Muscle of leg (tissue), 16 donors: ENCODE measurements around the gene HLA-A. TPM values are rescaled to one million over a fixed set of nuclear protein-coding genes. Genes with fewer than 3 reads are reported as not detected.

Experiments
- DNase-seq: peaks from one replicate; pipeline ENCODE4 v3.0.0; 2013
- H3K27ac ChIP-seq: one replicate; pipeline ENCODE4 v1.5.1; 2013; ENCODE audit warnings: mild to moderate bottlenecking, low read length, control low read depth
- H3K27me3 ChIP-seq: one replicate; pipeline ENCODE4 v1.6.1; 2013; ENCODE audit warnings: low read length; ENCODE audit not compliant: control insufficient read depth, insufficient read depth
- H3K36me3 ChIP-seq: one replicate; pipeline ENCODE4 v1.6.1; 2013; ENCODE audit warnings: low read length; ENCODE audit not compliant: control insufficient read depth, insufficient read depth
- H3K4me1 ChIP-seq: one replicate; pipeline ENCODE4 v1.6.1; 2013; ENCODE audit warnings: low read length; ENCODE audit not compliant: control insufficient read depth, insufficient read depth
- H3K4me3 ChIP-seq: one replicate; pipeline ENCODE4 v1.5.1; 2013; ENCODE audit warnings: low read length, control low read depth
- H3K9me3 ChIP-seq: replicated peaks from 2 replicates; pipeline ENCODE4 v1.6.1; 2013; ENCODE audit warnings: low read depth, low read length; ENCODE audit not compliant: control insufficient read depth
- WGBS: methylation state at CpG from one replicate; pipeline ENCODE4 v1.1.5; 2013; ENCODE audit warnings: missing lambda C conversion rate; ENCODE audit not compliant: insufficient coverage; 5-methylcytosine and 5-hydroxymethylcytosine counted together
- long read RNA-seq, 11 donors: transcript quantifications; one replicate each; lab custom pipeline, GENCODE V29; 2026
- polyA plus RNA-seq, 8 donors: library from polyadenylated mRNA; unstranded; fragments of 120-200 nt; gene quantifications; one replicate each; pipeline versions ENCODE4 v1.2.1 to v1.2.3, GENCODE V29; 2013; ENCODE audit warnings: inconsistent platforms in 1 of 8, low replicate concordance in 1 of 8; ENCODE audit not compliant: insufficient read length in 8 of 8, insufficient read depth in 1 of 8
- total RNA-seq: library from RNA; stranded (reverse); fragments of 120-200 nt; gene quantifications from one replicate; pipeline ENCODE4 v1.2.4, GENCODE V29; 2013

HLA-A gene
- total RNA-seq (104 TPM), polyA plus RNA-seq (100 to 1,000 TPM in 5 of 8 donors, 10 to 100 TPM in 3; 55.7 to 138 (median 111) TPM)
- long read RNA-seq, donor 1, transcript HLA-A-203 (8 exons, 1,611 nt), result major isoform, 8 of 8 reads
- long read RNA-seq, donor 1, partial matches to known transcripts, result 0 of 8 reads
- long read RNA-seq, donor 1, other reads (novel, unspliced or antisense), result 0 of 8 reads
- long read RNA-seq, donor 2, transcript HLA-A-203 (8 exons, 1,611 nt), result major isoform, 9 of 9 reads
- long read RNA-seq, donor 2, partial matches to known transcripts, result 0 of 9 reads
- long read RNA-seq, donor 2, other reads (novel, unspliced or antisense), result 0 of 9 reads
- long read RNA-seq, donor 3, transcript HLA-A-203 (8 exons, 1,611 nt), result major isoform, 14 of 18 reads
- long read RNA-seq, donor 3, partial matches to known transcripts, result 0 of 18 reads
- long read RNA-seq, donor 3, other reads (novel, unspliced or antisense), result 0 of 18 reads
- long read RNA-seq, donor 4, transcript HLA-A-203 (8 exons, 1,611 nt), result major isoform, 27 of 33 reads
- long read RNA-seq, donor 4, partial matches to known transcripts, result 6 of 33 reads
- long read RNA-seq, donor 4, other reads (novel, unspliced or antisense), result 0 of 33 reads
- long read RNA-seq, donor 5, transcript HLA-A-203 (8 exons, 1,611 nt), result major isoform, 121 of 172 reads
- long read RNA-seq, donor 5, partial matches to known transcripts, result 27 of 172 reads
- long read RNA-seq, donor 5, other reads (novel, unspliced or antisense), result 24 of 172 reads
- long read RNA-seq, donor 6, transcript HLA-A-203 (8 exons, 1,611 nt), result major isoform, 58 of 93 reads
- long read RNA-seq, donor 6, partial matches to known transcripts, result 29 of 93 reads
- long read RNA-seq, donor 6, other reads (novel, unspliced or antisense), result 6 of 93 reads
- long read RNA-seq, donor 7, transcript HLA-A-203 (8 exons, 1,611 nt), result major isoform, 55 of 87 reads
- long read RNA-seq, donor 7, partial matches to known transcripts, result 26 of 87 reads
- long read RNA-seq, donor 7, other reads (novel, unspliced or antisense), result 6 of 87 reads
- long read RNA-seq, donor 8, transcript HLA-A-203 (8 exons, 1,611 nt), result major isoform, 20 of 100 reads
- long read RNA-seq, donor 8, partial matches to known transcripts, result 80 of 100 reads
- long read RNA-seq, donor 8, other reads (novel, unspliced or antisense), result 0 of 100 reads
- long read RNA-seq, donor 9, transcript HLA-A-203 (8 exons, 1,611 nt), result major isoform, 14 of 20 reads
- long read RNA-seq, donor 9, partial matches to known transcripts, result 6 of 20 reads
- long read RNA-seq, donor 9, other reads (novel, unspliced or antisense), result 0 of 20 reads
- long read RNA-seq, donor 10, transcript HLA-A-203 (8 exons, 1,611 nt), result major isoform, 41 of 96 reads
- long read RNA-seq, donor 10, partial matches to known transcripts, result 55 of 96 reads
- long read RNA-seq, donor 10, other reads (novel, unspliced or antisense), result 0 of 96 reads
- long read RNA-seq, donor 11, transcript HLA-A-203 (8 exons, 1,611 nt), result major isoform, 8 of 25 reads
- long read RNA-seq, donor 11, partial matches to known transcripts, result 15 of 25 reads
- long read RNA-seq, donor 11, other reads (novel, unspliced or antisense), result 0 of 25 reads

DNA sequence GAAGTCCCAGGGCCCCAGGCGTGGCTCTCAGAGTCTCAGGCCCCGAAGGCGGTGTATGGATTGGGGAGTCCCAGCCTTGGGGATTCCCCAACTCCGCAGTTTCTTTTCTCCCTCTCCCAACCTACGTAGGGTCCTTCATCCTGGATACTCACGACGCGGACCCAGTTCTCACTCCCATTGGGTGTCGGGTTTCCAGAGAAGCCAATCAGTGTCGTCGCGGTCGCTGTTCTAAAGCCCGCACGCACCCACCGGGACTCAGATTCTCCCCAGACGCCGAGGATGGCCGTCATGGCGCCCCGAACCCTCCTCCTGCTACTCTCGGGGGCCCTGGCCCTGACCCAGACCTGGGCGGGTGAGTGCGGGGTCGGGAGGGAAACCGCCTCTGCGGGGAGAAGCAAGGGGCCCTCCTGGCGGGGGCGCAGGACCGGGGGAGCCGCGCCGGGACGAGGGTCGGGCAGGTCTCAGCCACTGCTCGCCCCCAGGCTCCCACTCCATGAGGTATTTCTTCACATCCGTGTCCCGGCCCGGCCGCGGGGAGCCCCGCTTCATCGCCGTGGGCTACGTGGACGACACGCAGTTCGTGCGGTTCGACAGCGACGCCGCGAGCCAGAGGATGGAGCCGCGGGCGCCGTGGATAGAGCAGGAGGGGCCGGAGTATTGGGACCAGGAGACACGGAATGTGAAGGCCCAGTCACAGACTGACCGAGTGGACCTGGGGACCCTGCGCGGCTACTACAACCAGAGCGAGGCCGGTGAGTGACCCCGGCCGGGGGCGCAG is at the start of gene HLA-A:
Gene HLA-A (plus strand): TSS at position 258 of the 778 bp plus-strand sequence. CDS start 22 bp downstream, at position 280.
- 1% methylated on average over 42 of the region's 68 CpGs for WGBS
- H3K4me3 ChIP-seq, result peak within 1 kb of the TSS; percentile 59
- H3K4me1 ChIP-seq, result peaks cover 11% of the 10 kb centered on the region
- peaks cover 8% of the 10 kb centered on the region for H3K36me3 ChIP-seq
- no peaks in the 10 kb centered on the region for H3K9me3 ChIP-seq
- no peaks in the 10 kb centered on the region for H3K27me3 ChIP-seq
- DNase-seq, result peak; percentile 98
- H3K27ac ChIP-seq, result peak within 1 kb of the TSS; percentile 79

DNA sequence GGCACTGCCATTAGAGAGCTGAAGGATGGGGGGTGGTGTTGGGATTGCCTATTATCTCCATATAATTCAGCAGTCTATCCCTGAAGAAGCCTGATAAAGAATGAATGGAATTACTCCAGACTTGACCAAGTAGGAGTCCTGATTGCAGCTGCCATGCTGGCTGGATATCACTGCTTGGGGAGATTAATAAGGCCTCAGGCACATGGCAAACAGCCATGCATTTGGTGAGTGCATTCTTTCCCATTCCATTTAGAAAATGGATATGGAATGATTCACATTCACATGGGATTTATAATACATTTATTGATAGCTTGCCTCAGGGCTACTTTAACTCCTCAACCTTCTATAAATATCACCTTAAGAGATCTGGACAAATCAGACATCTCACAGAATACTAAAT is 49.6 kb upstream of the HLA-A start:
- Histone ChIP-seq H3K36me3 (no peaks in the 10 kb centered on the region), H3K4me3 (no peak overlapping the region)

DNA sequence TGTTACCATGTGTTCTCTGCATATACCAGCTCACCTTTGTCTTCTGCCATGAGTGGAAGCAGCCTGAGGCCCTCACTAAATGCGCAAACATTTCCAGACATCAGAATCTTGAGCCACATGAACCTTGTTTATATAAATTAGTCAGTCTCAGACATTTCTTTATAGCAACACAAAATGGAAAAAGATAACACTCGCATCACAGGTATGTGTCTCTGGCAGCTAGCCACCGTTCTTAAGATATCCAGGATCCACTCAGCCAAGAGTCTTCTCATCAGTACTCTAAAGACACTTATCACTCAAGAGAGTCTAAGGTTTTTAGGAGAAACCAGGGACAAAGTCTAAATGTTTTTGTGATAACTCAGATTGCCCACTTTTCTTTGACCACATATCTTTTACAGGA is 43.1 kb upstream of the HLA-A start:
- Histone ChIP-seq H3K4me1 (no peaks in the 10 kb centered on the region), H3K9me3 (no peaks in the 10 kb centered on the region), H3K4me3 (no peak overlapping the region), H3K27me3 (no peaks in the 10 kb centered on the region), H3K36me3 (no peaks in the 10 kb centered on the region), H3K27ac (no peak overlapping the region)
- whole genome bisulfite sequencing, result no CpG with 5 or more reads among the region's 3 CpGs
- DNase-seq, result no peak

More for the DNA sequence above, 49.6 kb upstream of the HLA-A start:
- DNase-seq, result no peak
- no peak overlapping the region for H3K27ac ChIP-seq
- H3K4me1 ChIP-seq, result no peaks in the 10 kb centered on the region
- H3K27me3 ChIP-seq, result peaks cover 15% of the 10 kb centered on the region
- no peaks in the 10 kb centered on the region for H3K9me3 ChIP-seq

DNA sequence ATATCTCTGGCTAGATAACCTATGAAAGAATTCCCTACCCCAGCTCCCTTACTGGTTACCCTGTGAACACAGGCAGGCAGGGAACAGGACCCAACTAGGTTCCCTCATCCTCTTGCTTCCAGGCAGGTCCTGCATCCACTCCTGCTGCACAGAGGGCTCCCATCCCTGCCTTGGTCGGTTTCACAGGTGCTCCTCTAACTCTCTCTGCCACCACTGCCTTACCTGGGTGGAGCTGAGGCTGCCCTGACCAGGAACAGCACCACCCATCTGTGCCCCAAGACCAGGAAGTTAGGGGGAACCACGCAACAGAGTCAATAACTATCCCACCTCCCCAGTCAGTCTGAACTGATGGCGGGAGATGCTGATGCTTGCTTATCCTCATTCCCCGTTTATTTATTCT is 37.0 kb upstream of the HLA-A start:
- no peak for DNase-seq
- no peaks in the 10 kb centered on the region for H3K9me3 ChIP-seq
- H3K4me3 ChIP-seq, result no peak overlapping the region
- H3K27me3 ChIP-seq, result peaks cover 2% of the 10 kb centered on the region
- WGBS, result 78% methylated on average over 3 of the region's 4 CpGs
- no peaks in the 10 kb centered on the region for H3K36me3 ChIP-seq
- no peak overlapping the region for H3K27ac ChIP-seq
- no peaks in the 10 kb centered on the region for H3K4me1 ChIP-seq

DNA sequence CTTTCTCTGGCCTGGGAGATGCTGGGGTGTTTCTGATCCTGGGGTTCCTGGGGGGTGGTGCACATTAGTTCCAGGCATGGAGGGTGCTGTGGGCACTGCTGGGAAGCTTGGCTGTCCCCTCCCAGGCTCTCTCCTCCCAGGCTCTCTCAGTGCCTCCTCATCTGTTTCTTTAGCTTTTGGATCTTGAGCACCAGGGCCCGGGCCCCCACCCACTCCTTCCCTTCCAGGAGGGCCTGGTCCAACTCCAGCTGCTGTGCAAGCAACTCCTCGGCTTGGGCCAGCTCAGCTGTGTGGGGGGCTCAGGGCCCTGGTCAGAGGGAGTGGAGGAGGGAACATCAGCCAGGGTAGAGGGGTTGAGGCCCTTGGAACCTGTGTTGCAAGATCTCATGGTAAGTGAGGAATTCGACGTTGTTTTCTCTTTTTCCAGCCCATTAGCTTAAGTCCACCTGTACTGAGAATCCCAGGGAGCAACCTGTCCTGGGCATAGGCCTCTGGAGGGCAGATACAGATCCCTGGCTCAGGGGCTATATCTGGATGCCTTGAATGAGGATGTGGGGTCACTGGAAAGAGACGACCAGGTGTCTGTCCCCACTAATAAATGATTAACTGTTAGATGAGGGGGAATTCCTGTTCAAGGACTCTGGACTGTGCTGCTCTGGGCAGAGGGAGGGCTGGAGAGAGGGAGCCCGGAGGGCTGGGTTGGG is 34.5 kb upstream of the HLA-A start:
- no CpG with 5 or more reads among the region's 6 CpGs for WGBS
- H3K9me3 ChIP-seq, result no peaks in the 10 kb centered on the region
- H3K4me3 ChIP-seq, result no peak overlapping the region
- no peak for DNase-seq
- no peaks in the 10 kb centered on the region for H3K4me1 ChIP-seq
- no peak overlapping the region for H3K27ac ChIP-seq
- H3K27me3 ChIP-seq, result peaks cover 2% of the 10 kb centered on the region
- H3K36me3 ChIP-seq, result no peaks in the 10 kb centered on the region

DNA sequence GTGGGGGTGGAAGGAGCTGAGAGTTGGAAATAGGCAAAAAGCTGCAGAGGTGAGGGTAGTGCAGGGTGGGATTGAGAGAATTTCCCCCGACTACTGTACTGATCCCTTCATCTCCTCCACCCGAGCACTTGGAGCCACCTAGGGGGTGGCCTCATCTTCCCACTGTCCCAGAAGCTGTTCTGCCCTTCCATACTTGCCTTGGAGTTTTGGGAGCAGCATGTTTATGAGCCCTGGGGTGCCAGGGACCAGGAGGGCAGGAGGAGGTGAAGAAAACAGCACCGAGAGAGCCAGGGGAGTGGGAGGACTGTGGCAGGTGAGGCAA is 34.0 kb upstream of the HLA-A start:
- DNase-seq, result no peak
- Histone ChIP-seq H3K9me3 (no peaks in the 10 kb centered on the region), H3K4me3 (no peak overlapping the region), H3K36me3 (no peaks in the 10 kb centered on the region), H3K27me3 (peaks cover 2% of the 10 kb centered on the region), H3K27ac (no peak overlapping the region), H3K4me1 (no peaks in the 10 kb centered on the region)
- WGBS, result no CpG with 5 or more reads among the region's 3 CpGs

DNA sequence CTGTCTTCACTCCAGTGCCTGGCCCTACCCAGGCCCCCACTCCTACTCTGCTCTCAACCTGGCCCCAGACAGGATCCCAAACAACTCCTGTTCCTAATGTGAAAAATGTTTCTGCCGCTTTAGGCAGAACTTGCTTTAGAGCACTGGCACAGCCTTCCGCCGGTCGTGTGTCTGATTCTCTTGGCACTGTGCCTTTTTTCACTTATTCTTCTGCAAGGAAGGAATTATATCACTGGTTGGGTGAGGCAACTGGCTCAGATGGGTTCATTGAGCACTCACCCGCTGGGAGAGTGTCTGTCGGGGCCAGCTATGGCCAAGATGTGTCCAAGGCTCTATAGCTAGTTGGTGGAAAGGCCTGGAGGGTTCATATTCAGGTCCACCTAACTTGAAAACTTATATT is 33.6 kb upstream of the HLA-A start:
- H3K4me1 ChIP-seq, result no peaks in the 10 kb centered on the region
- no peak overlapping the region for H3K4me3 ChIP-seq
- DNase-seq, result no peak
- no peak overlapping the region for H3K27ac ChIP-seq
- H3K9me3 ChIP-seq, result no peaks in the 10 kb centered on the region
- H3K36me3 ChIP-seq, result no peaks in the 10 kb centered on the region
- H3K27me3 ChIP-seq, result peaks cover 2% of the 10 kb centered on the region
- WGBS, result no CpG with 5 or more reads among the region's 6 CpGs

DNA sequence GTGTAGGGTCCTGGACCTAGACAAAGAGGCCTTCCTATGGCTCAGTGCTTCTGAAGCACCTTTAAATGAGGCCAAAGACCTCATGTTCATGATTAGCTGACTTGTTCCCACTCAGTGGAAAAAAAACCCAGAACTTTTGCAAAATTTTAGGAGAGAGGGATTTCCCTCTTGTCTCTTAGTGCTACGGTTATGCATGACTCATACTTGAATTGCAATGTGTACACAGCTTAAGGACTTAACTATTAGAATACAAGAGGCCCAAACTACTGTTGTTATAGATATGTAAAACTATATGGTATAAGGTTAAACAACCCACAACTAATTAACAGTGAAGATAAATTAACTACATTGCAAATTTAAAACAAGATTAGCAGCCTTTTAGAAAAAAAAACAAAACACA is 32.3 kb upstream of the HLA-A start:
- Histone ChIP-seq H3K36me3 (no peaks in the 10 kb centered on the region), H3K27me3 (peaks cover 2% of the 10 kb centered on the region), H3K9me3 (no peaks in the 10 kb centered on the region), H3K4me3 (no peak overlapping the region), H3K4me1 (no peaks in the 10 kb centered on the region), H3K27ac (no peak overlapping the region)
- DNase-seq, result no peak
- no CpG with 5 or more reads among the region's 1 CpG for WGBS
